Measurements from ENCODE around the gene DCST1. TPM values are rescaled to one million over a fixed set of nuclear protein-coding genes. Genes with fewer than 3 reads are reported as not detected.

The DCST1 gene
- total RNA-seq, 1 experiment from 2014 or later = 0.15 TPM

- TF ChIP-seq NR3C1 (CRISPR knock-in tag; conservative IDR thresholded peaks at IDR 0.05; ENCODE audit: low read depth) = no peak
- TF ChIP-seq FOXK1 (CRISPR knock-in tag; IDR thresholded peaks at IDR 0.05) = no peak
Measured at GRCh38 chr1:155013632-155014031, 20.0 kb upstream of the DCST1 start (continued).

GRCh38 chr1:155014709-155015508, 18.7 kb upstream of the DCST1 start:
- peaks cover 53% of the 10 kb centered on the region for H3K4me1 Mint-ChIP-seq
- TF ChIP-seq ZBTB43 (CRISPR knock-in tag; IDR thresholded peaks at IDR 0.05) = no peak
- TF ChIP-seq RORB (CRISPR knock-in tag; IDR thresholded peaks at IDR 0.05) = no peak
- TF ChIP-seq NR3C1 (CRISPR knock-in tag; conservative IDR thresholded peaks at IDR 0.05; ENCODE audit: low read depth) = no peak
- TF ChIP-seq USF1 (CRISPR knock-in tag; IDR thresholded peaks at IDR 0.05) = no peak
- no peak for TF ChIP-seq NFATC4 (CRISPR knock-in tag; IDR thresholded peaks at IDR 0.05)
- TF ChIP-seq ATF1 (CRISPR knock-in tag; IDR thresholded peaks at IDR 0.05) = no peak
- no peak for TF ChIP-seq CBFB (CRISPR knock-in tag; IDR thresholded peaks at IDR 0.05; ENCODE audit: low read depth)
- TF ChIP-seq TEAD4 (CRISPR knock-in tag; IDR thresholded peaks at IDR 0.05) = no peak
- TF ChIP-seq ZNF263 (CRISPR knock-in tag; IDR thresholded peaks at IDR 0.05; ENCODE audit: low read depth) = no peak
- TF ChIP-seq ETV6 (CRISPR knock-in tag; IDR thresholded peaks at IDR 0.05) = no peak
- no peak for TF ChIP-seq NR1H2 (CRISPR knock-in tag; IDR thresholded peaks at IDR 0.05)
- TF ChIP-seq CREB1 (CRISPR knock-in tag; IDR thresholded peaks at IDR 0.05) = no peak
- TF ChIP-seq SMAD4 (CRISPR knock-in tag; IDR thresholded peaks at IDR 0.05) = no peak
- ATAC-seq = no peak
- CTCF ChIA-PET = interaction anchor here (0.6 to 6.8 kb wide), 7 partner anchors 15 to 158 kb away, joined by 3 to 79 read pairs (median 46); partner anchors contain the start of genes ADAM15, EFNA4, KRTCAP2 and LENEP
- POLR2A ChIA-PET = interaction anchor here (3.5 kb wide), 2 partner anchors 12 to 16 kb away, joined by 22 to 28 read pairs; partner anchors contain the start of gene ZBTB7B
- peaks cover 4% of the 10 kb centered on the region; the same call in 1 of the 2 replicates for H3K27me3 Mint-ChIP-seq (ENCODE audit: low read depth)
- H3K4me3 Mint-ChIP-seq = no peak overlapping the region
- DNase-seq (ENCODE audit: low spot score) = no peak
- no peaks in the 10 kb centered on the region for H3K9me3 Mint-ChIP-seq
- H3K36me3 Mint-ChIP-seq = peaks cover 8% of the 10 kb centered on the region; the same call in 1 of the 2 replicates
- no peak overlapping the region for H3K27ac Mint-ChIP-seq

GRCh38 chr1:155015527-155016230, 17.9 kb upstream of the DCST1 start:
- no peak for TF ChIP-seq TCF7 (CRISPR knock-in tag; IDR thresholded peaks at IDR 0.05; ENCODE audit: low read depth)
- 0 out of 2 replicates have a peak, but pooled peaks have one; percentile 15 for TF ChIP-seq FOXP1 (CRISPR knock-in tag; IDR thresholded peaks at IDR 0.05; ENCODE audit: borderline replicate concordance)
- ChIA-PET POLR2A (interaction anchor here (1.6 to 3.5 kb wide), 3 partner anchors 13 to 43 kb away, joined by 4 to 28 read pairs (median 22); partner anchors contain the start of gene ZBTB7B), CTCF (interaction anchor here (0.6 to 6.8 kb wide), 12 partner anchors 8 to 157 kb away, joined by 3 to 79 read pairs (median 17); partner anchors contain the start of genes ADAM15, EFNA3, EFNA4 and KRTCAP2)
- Mint-ChIP-seq H3K4me1 (peaks cover 49% of the 10 kb centered on the region), H3K27ac (0 out of 2 replicates have a peak overlapping the region, but pooled peaks have one; percentile 41), H3K36me3 (peaks cover 8% of the 10 kb centered on the region; the same call in 1 of the 2 replicates), H3K27me3 (ENCODE audit: low read depth) (peaks cover 4% of the 10 kb centered on the region; the same call in 1 of the 2 replicates), H3K9me3 (no peaks in the 10 kb centered on the region), H3K4me3 (no peak overlapping the region)
- no peak for DNase-seq (ENCODE audit: low spot score)
- no peak for ATAC-seq
